ENCODE results near the gene DNAI7. TPM values are rescaled to one million over a fixed set of nuclear protein-coding genes. Genes with fewer than 3 reads are reported as not detected.

DNAI7 gene
- total RNA-seq, 2 donors from 2014 or later = 1.5 to 1.6 TPM

DNA sequence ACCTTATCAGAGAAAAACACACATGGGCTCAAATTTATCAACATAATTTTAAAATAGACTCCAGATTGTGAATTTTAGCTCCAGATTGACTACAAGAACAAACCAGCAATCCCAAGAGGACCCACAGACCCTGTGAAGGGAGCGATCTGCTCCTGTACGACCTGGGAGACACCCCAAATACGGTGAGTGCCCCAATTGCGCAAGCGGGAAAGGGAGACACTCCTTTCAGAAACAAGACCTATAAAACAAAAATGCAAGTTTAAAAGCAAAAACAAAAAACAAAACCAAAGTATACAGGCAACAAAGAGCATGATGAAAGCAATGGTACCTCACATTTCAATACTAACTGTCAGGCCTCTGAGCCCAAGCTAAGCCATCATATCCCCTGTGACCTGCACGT is 32.1 kb downstream of the DNAI7 start:
- H3K4me3 ChIP-seq = no peak overlapping the region
- no peak for DNase-seq (ENCODE audit: low spot score)
- no peaks in the 10 kb centered on the region for H3K36me3 ChIP-seq
- H3K9me3 ChIP-seq = no peaks in the 10 kb centered on the region
- no peaks in the 10 kb centered on the region for H3K4me1 ChIP-seq
- no peak overlapping the region for H3K27ac ChIP-seq
- no peak for TF ChIP-seq CTCF (IDR thresholded peaks at IDR 0.05)
- H3K27me3 ChIP-seq = no peaks in the 10 kb centered on the region

DNA sequence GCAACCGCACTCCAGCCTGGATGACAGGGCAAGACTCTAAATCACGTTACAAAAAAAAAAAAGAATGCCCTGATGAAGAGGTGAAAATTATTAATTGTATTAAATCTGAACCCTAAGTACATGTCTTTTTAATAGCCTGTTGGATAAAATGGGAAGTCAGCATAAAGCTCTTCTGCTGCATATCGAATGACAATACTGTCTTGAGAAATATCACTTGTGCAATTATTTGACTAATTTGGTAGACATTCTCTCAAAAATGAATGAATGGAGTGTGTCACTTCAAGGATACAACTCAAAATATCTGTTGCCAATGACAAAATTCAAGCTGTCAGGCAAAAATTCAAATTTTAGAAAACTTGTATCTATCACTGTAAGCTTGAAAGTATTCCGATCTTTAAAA is 38.9 kb downstream of the DNAI7 start:
- no peak overlapping the region for H3K4me3 ChIP-seq
- DNase-seq (ENCODE audit: low spot score) = no peak
- TF ChIP-seq CTCF (IDR thresholded peaks at IDR 0.05) = no peak
- H3K27me3 ChIP-seq = no peaks in the 10 kb centered on the region
- H3K27ac ChIP-seq = no peak overlapping the region
- no peaks in the 10 kb centered on the region for H3K9me3 ChIP-seq
- no peaks in the 10 kb centered on the region for H3K36me3 ChIP-seq
- no peaks in the 10 kb centered on the region for H3K4me1 ChIP-seq

DNA sequence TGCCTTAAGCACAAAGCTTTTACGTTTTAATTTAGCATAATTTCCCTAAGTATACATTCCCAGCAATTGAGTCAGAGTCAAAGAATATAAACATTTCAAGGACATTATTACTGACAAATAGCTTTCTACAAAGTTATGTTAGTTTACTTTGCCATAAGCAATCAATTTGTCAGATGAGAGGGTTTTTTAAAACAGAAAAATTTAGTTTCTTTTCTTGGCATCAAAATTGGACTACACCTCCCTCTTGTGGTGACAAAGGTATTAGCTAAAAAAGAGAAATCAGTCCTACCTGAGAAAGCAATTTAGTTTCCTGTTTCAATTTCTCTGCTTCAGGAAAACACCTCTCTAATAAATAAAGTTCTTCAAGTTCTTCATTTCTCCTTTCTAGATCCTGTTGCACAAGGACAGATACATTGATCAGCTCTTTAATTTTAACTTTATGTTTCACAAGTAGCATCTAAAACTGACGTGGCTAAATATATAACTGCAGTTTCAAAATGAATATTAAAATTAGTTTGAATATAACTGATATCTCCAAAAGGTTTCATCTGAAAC is 39.9 kb downstream of the DNAI7 start:
- no peaks in the 10 kb centered on the region for H3K9me3 ChIP-seq
- no peaks in the 10 kb centered on the region for H3K36me3 ChIP-seq
- H3K27ac ChIP-seq = no peak overlapping the region
- no peaks in the 10 kb centered on the region for H3K4me1 ChIP-seq
- H3K27me3 ChIP-seq = no peaks in the 10 kb centered on the region
- DNase-seq (ENCODE audit: low spot score) = no peak
- peak in 1 of 2 donors; percentile 69 for TF ChIP-seq CTCF (IDR thresholded peaks at IDR 0.05)
- H3K4me3 ChIP-seq = no peak overlapping the region

- Histone ChIP-seq H3K27me3 (no peaks in the 10 kb centered on the region), H3K9me3 (no peaks in the 10 kb centered on the region), H3K27ac (no peak overlapping the region), H3K4me1 (no peaks in the 10 kb centered on the region), H3K4me3 (no peak overlapping the region), H3K36me3 (no peaks in the 10 kb centered on the region)
- DNase-seq (ENCODE audit: low spot score) = no peak
- no peak for TF ChIP-seq CTCF (IDR thresholded peaks at IDR 0.05)
Measured at GRCh38 chr12:25152055-25152454, 42.9 kb downstream of the DNAI7 start.

DNA sequence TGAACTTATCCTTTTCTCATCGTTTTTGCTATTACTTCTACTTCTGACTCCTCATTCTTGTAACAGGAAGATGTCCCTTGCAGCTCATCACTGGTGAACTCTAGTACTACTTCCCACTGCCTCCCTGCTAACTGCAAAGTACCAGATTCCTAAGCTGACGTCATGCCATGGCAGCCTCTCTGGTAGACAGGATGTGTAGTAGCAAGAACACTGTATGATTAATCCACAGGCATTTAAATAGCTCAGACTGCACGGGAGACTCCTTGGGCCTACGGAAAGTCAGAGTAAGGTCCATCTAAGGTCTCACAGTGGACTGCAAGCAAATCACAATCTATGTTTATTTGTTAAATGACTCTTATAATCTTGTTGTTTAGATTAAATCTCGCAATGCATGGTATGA is 43.5 kb downstream of the DNAI7 start:
- no peak for TF ChIP-seq CTCF (IDR thresholded peaks at IDR 0.05)
- no peaks in the 10 kb centered on the region for H3K27me3 ChIP-seq
- no peaks in the 10 kb centered on the region for H3K9me3 ChIP-seq
- H3K27ac ChIP-seq = no peak overlapping the region
- no peaks in the 10 kb centered on the region for H3K4me1 ChIP-seq
- peak; percentile 68 for DNase-seq (ENCODE audit: low spot score)
- no peaks in the 10 kb centered on the region for H3K36me3 ChIP-seq
- no peak overlapping the region for H3K4me3 ChIP-seq

DNA sequence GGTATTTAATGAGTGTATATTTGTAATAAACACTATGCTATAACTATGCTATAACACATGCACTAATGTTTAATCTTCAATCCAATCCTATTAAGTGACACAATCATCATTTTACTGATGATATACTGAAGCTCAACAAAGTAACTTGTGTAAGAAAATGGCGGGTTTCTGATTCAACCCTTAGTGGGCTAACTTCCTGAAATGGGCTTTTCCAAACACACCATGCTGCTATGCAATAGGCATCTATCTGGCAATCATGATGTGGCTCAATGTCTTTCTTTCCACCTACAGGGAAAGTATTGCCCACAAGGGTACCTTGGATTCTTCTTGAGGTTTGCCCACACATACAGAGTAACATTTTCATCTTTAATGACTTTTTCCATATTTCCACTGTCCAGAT is 48.3 kb downstream of the DNAI7 start:
- no peak for TF ChIP-seq CTCF (IDR thresholded peaks at IDR 0.05)
- Histone ChIP-seq H3K27ac (no peak overlapping the region), H3K4me1 (no peaks in the 10 kb centered on the region)

More for the DNA sequence above, 48.3 kb downstream of the DNAI7 start:
- no peak for DNase-seq (ENCODE audit: low spot score)
- H3K4me3 ChIP-seq = no peak overlapping the region
- no peaks in the 10 kb centered on the region for H3K9me3 ChIP-seq
- H3K27me3 ChIP-seq = no peaks in the 10 kb centered on the region
- H3K36me3 ChIP-seq = no peaks in the 10 kb centered on the region

Measured in right atrium auricular region (tissue), 2 donors.